ENCODE measurements around the gene PPP6R3.
"Not testable (repeated sequence)": the region's sequence is repeated elsewhere in the genome, so short reads cannot be mapped to it uniquely, and the experiment has no call there.

The PPP6R3 gene

GRCh38 chr11:68538025-68538424 lies 77.5 kb downstream of the PPP6R3 start:
- no peak overlapping the region for H3K4me3 ChIP-seq (ENCODE audit: low read depth, low read length)
- TF ChIP-seq CTCF (IDR thresholded peaks at IDR 0.05; ENCODE audit: low read depth, low read length): no peak
- in situ Hi-C loops (cut with HindIII; ENCODE audit: low sequenced_read_pairs): no loop called here
- DNase-seq (ENCODE audit: low read depth, low spot score): no peak

- no peak for DNase-seq (ENCODE audit: low read depth, low spot score)
- H3K4me3 ChIP-seq (ENCODE audit: low read depth, low read length): no peak overlapping the region
- in situ Hi-C loops (cut with HindIII; ENCODE audit: low sequenced_read_pairs): no loop called here
- no peak for TF ChIP-seq CTCF (IDR thresholded peaks at IDR 0.05; ENCODE audit: low read depth, low read length)
Observed at GRCh38 chr11:68539395-68539794, 78.8 kb downstream of the PPP6R3 start.

- H3K4me3 ChIP-seq (ENCODE audit: low read depth, low read length); DNase-seq (ENCODE audit: low read depth, low spot score); in situ Hi-C loops (cut with HindIII; ENCODE audit: low sequenced_read_pairs): not testable (repeated sequence)
Observed at GRCh38 chr11:68540504-68540903, 80.0 kb downstream of the PPP6R3 start.

- DNase-seq (ENCODE audit: low read depth, low spot score): no peak
- H3K4me3 ChIP-seq (ENCODE audit: low read depth, low read length): no peak overlapping the region
- TF ChIP-seq CTCF (IDR thresholded peaks at IDR 0.05; ENCODE audit: low read depth, low read length): no peak
- in situ Hi-C loops (cut with HindIII; ENCODE audit: low sequenced_read_pairs): no loop called here
Observed at GRCh38 chr11:68541116-68541515, 80.6 kb downstream of the PPP6R3 start.

- DNase-seq (ENCODE audit: low read depth, low spot score): no peak
- TF ChIP-seq CTCF (IDR thresholded peaks at IDR 0.05; ENCODE audit: low read depth, low read length): no peak
- in situ Hi-C loops (cut with HindIII; ENCODE audit: low sequenced_read_pairs): no loop called here
- no peak overlapping the region for H3K4me3 ChIP-seq (ENCODE audit: low read depth, low read length)
Observed at GRCh38 chr11:68541991-68542390, 81.4 kb downstream of the PPP6R3 start.

GRCh38 chr11:68542617-68543016 lies 82.1 kb downstream of the PPP6R3 start:
- peak; percentile 87 for DNase-seq (ENCODE audit: low read depth, low spot score)
- H3K4me3 ChIP-seq (ENCODE audit: low read depth, low read length): no peak overlapping the region
- TF ChIP-seq CTCF (IDR thresholded peaks at IDR 0.05; ENCODE audit: low read depth, low read length): no peak
- in situ Hi-C loops (cut with HindIII; ENCODE audit: low sequenced_read_pairs): no loop called here

GRCh38 chr11:68543594-68543993 lies 83.0 kb downstream of the PPP6R3 start:
- no peak overlapping the region for H3K4me3 ChIP-seq (ENCODE audit: low read depth, low read length)
- DNase-seq (ENCODE audit: low read depth, low spot score): no peak
- TF ChIP-seq CTCF (IDR thresholded peaks at IDR 0.05; ENCODE audit: low read depth, low read length): no peak
- in situ Hi-C loops (cut with HindIII; ENCODE audit: low sequenced_read_pairs): no loop called here
